ENCODE measurements around the gene RPL38.
A peak's percentile ranks its signal among the peaks of the same experiment; 100 is the strongest.

Gene RPL38

GRCh38 chr17:74210191-74211140 is 7.0 kb downstream of the RPL38 start:
- peak; percentile 75 for DNase-seq (ENCODE audit: low spot score)

- no peak for DNase-seq (ENCODE audit: low spot score)
These were observed 7.8 kb downstream of the RPL38 start for GRCh38 chr17:74211141-74211911.

GRCh38 chr17:74211912-74212208 is 8.4 kb downstream of the RPL38 start:
- no peak for DNase-seq (ENCODE audit: low spot score)

GRCh38 chr17:74212209-74212912 is 8.9 kb downstream of the RPL38 start:
- DNase-seq (ENCODE audit: low spot score) = no peak

GRCh38 chr17:74212913-74213791 is 9.7 kb downstream of the RPL38 start, which contains the start of gene TTYH2:
TSS of gene TTYH2 (plus strand) at chr17:74213571. CDS start at chr17:74213588, 17 bp downstream.
- DNase-seq (ENCODE audit: low spot score) = peak; percentile 78

- no peak for DNase-seq (ENCODE audit: low spot score)
These were observed 10.4 kb downstream of the RPL38 start for GRCh38 chr17:74213861-74214391.

GRCh38 chr17:74214484-74215341 is 11.2 kb downstream of the RPL38 start:
- DNase-seq (ENCODE audit: low spot score) = no peak

- no peak for DNase-seq (ENCODE audit: low spot score)
These were observed 11.9 kb downstream of the RPL38 start for GRCh38 chr17:74215342-74215727.

GRCh38 chr17:74216505-74216904 is 13.0 kb downstream of the RPL38 start:
- no peak for DNase-seq (ENCODE audit: low spot score)

GRCh38 chr17:74217037-74217730 is 13.7 kb downstream of the RPL38 start:
- no peak for DNase-seq (ENCODE audit: low spot score)

GRCh38 chr17:74217888-74218287 is 14.4 kb downstream of the RPL38 start:
- no peak for DNase-seq (ENCODE audit: low spot score)

GRCh38 chr17:74218436-74218835 is 15.0 kb downstream of the RPL38 start:
- DNase-seq (ENCODE audit: low spot score) = no peak

- no peak for DNase-seq (ENCODE audit: low spot score)
These were observed 16.2 kb downstream of the RPL38 start for GRCh38 chr17:74219576-74220133.

GRCh38 chr17:74220219-74220618 is 16.7 kb downstream of the RPL38 start:
- DNase-seq (ENCODE audit: low spot score) = no peak

- DNase-seq (ENCODE audit: low spot score) = no peak
These were observed 17.7 kb downstream of the RPL38 start for GRCh38 chr17:74220946-74221818.

GRCh38 chr17:74222399-74222798 is 18.9 kb downstream of the RPL38 start:
- no peak for DNase-seq (ENCODE audit: low spot score)

GRCh38 chr17:74223901-74224300 is 20.4 kb downstream of the RPL38 start:
- DNase-seq (ENCODE audit: low spot score) = no peak

Data from NAMALWA (cell line).